Stomach smooth muscle (tissue), 2 donors: ENCODE results near the gene ARRB2.
"Not testable (repeated sequence)": the region's sequence is repeated elsewhere in the genome, so short reads cannot be mapped to it uniquely, and the experiment has no call there.

Experiments used
- H3K27ac ChIP-seq: one replicate; pipeline ENCODE4 v1.7.0; 2013; ENCODE audit warnings: mild to moderate bottlenecking, low read length, inconsistent platforms
- H3K27me3 ChIP-seq, 2 donors: one replicate each; pipeline ENCODE4 v1.7.0; 2013; ENCODE audit warnings: low read length in 2 of 2; ENCODE audit not compliant: insufficient read depth in 2 of 2, control insufficient read depth in 1 of 2
- H3K36me3 ChIP-seq, 2 donors: one replicate each; pipeline ENCODE4 v1.7.0; 2013; ENCODE audit warnings: low read length in 2 of 2; ENCODE audit not compliant: control insufficient read depth in 2 of 2, insufficient read depth in 2 of 2
- H3K4me1 ChIP-seq: one replicate; pipeline ENCODE4 v1.7.0; 2013; ENCODE audit warnings: low read length; ENCODE audit not compliant: control insufficient read depth, insufficient read depth
- H3K4me3 ChIP-seq, 2 donors: one replicate each; pipeline ENCODE4 v1.7.0; 2013; ENCODE audit warnings: low read length in 2 of 2
- H3K9ac ChIP-seq, 2 donors: one replicate each; pipeline ENCODE4 v1.7.0; 2013; ENCODE audit warnings: low read length in 2 of 2, mild to moderate bottlenecking in 1 of 2
- H3K9me3 ChIP-seq, 2 donors: one replicate each; pipeline ENCODE4 v1.7.0; 2013; ENCODE audit warnings: low read length in 2 of 2; ENCODE audit not compliant: control insufficient read depth in 2 of 2
- donor health status: healthy.
- donor health status: Pancreatic carcinoma.

ARRB2 gene

DNA sequence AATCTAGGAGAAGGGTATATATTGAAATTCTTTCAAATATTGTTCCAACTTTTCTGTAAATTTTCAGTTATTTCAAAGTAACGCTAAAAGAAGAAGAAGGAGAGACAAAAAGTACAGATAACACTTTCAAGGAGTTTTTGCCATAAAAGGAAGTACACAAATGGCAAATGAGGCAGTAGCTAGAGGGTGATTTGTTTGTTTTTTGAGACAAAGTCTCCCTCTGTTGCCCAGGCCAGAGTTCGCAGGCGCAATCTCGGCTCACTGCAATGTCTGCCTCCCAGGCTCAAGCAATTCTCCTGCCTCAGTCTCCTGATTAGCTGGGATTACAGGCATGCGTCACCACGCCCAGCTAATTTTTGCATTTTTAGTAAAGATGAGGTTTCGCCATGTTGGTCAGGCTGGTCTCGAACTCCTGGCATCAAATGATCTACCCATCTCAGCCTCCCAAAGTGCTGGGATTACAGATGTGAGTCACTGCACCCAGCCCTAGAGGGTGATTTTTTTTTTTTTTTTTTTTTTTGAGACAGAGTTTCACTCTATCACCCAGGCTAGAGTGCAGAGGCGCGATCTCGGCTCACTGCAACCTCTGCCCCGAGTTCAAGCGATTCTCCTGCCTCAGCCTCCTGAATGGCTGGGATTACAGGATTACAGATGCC is 10.9 kb upstream of the ARRB2 start:
- H3K4me3 ChIP-seq, result not testable (repeated sequence)

GRCh38 chr17:4701116-4701515 is 9.3 kb upstream of the ARRB2 start:
- Histone ChIP-seq H3K36me3 (no peaks in the 10 kb centered on the region), H3K4me1 (peaks cover 10% of the 10 kb centered on the region), H3K27ac (no peak overlapping the region)

More for the DNA sequence above, 10.9 kb upstream of the ARRB2 start:
- H3K27me3 ChIP-seq, H3K36me3 ChIP-seq, H3K9me3 ChIP-seq, H3K9ac ChIP-seq, H3K27ac ChIP-seq: not testable (repeated sequence)
- H3K4me1 ChIP-seq, result peaks cover 10% of the 10 kb centered on the region

GRCh38 chr17:4703330-4703691 is 7.1 kb upstream of the ARRB2 start:
- Histone ChIP-seq H3K9ac (peak overlapping the region; percentile 83 to 93), H3K36me3 (no peaks in the 10 kb centered on the region), H3K4me1 (peaks cover 10% of the 10 kb centered on the region), H3K9me3 (no peaks in the 10 kb centered on the region), H3K27ac (peak overlapping the region; percentile 70), H3K27me3 (no peaks in the 10 kb centered on the region), H3K4me3 (peak overlapping the region; percentile 94 to 97)

More at GRCh38 chr17:4701116-4701515, 9.3 kb upstream of the ARRB2 start:
- Histone ChIP-seq H3K27me3 (no peaks in the 10 kb centered on the region), H3K9me3 (no peaks in the 10 kb centered on the region), H3K9ac (no peak overlapping the region), H3K4me3 (no peak overlapping the region)

- H3K4me3 ChIP-seq, result peak overlapping the region; percentile 94 to 97
- peaks cover 11% of the 10 kb centered on the region for H3K4me1 ChIP-seq
- not testable (repeated sequence) for H3K36me3 ChIP-seq, H3K9me3 ChIP-seq, H3K27me3 ChIP-seq
- peak overlapping the region; percentile 70 for H3K27ac ChIP-seq
- peak overlapping the region in 1 of 2 donors; percentile 93 for H3K9ac ChIP-seq
Observed at GRCh38 chr17:4704574-4704907, 5.9 kb upstream of the ARRB2 start.

- Histone ChIP-seq H3K4me1 (peaks cover 15% of the 10 kb centered on the region), H3K9ac (no peak overlapping the region), H3K27me3 (no peaks in the 10 kb centered on the region), H3K27ac (no peak overlapping the region), H3K9me3 (no peaks in the 10 kb centered on the region), H3K4me3 (no peak overlapping the region), H3K36me3 (no peaks in the 10 kb centered on the region)
Observed at GRCh38 chr17:4704991-4705390, 5.4 kb upstream of the ARRB2 start.

GRCh38 chr17:4706121-4706520 is 4.3 kb upstream of the ARRB2 start:
- Histone ChIP-seq H3K4me1 (peaks cover 20% of the 10 kb centered on the region), H3K36me3 (no peaks in the 10 kb centered on the region), H3K27ac (no peak overlapping the region), H3K4me3 (no peak overlapping the region), H3K9ac (no peak overlapping the region), H3K9me3 (no peaks in the 10 kb centered on the region), H3K27me3 (no peaks in the 10 kb centered on the region)

DNA sequence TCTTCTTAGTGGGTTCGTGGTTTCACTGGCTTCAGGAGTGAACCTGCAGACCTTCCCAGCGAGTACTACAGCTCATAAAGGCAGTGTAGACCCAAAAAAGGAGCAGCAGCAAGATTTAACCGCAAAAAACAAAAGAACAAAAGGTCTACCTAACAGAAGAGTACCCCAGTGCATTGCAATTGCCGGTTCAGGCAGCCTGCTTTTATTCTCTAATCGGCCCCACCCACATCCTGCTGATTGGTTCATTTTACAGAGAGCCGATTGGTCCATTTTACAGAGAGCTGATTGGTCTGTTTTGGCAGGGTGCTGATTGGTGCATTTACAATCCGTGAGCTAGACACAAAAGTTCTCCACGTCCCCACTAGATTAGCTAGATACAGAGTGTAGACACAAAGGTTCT is 2.0 kb upstream of the ARRB2 start:
- Histone ChIP-seq H3K27me3 (no peaks in the 10 kb centered on the region), H3K4me3 (no peak overlapping the region), H3K36me3 (no peaks in the 10 kb centered on the region), H3K9ac (no peak overlapping the region), H3K27ac (no peak overlapping the region), H3K4me1 (peaks cover 28% of the 10 kb centered on the region), H3K9me3 (no peaks in the 10 kb centered on the region)

DNA sequence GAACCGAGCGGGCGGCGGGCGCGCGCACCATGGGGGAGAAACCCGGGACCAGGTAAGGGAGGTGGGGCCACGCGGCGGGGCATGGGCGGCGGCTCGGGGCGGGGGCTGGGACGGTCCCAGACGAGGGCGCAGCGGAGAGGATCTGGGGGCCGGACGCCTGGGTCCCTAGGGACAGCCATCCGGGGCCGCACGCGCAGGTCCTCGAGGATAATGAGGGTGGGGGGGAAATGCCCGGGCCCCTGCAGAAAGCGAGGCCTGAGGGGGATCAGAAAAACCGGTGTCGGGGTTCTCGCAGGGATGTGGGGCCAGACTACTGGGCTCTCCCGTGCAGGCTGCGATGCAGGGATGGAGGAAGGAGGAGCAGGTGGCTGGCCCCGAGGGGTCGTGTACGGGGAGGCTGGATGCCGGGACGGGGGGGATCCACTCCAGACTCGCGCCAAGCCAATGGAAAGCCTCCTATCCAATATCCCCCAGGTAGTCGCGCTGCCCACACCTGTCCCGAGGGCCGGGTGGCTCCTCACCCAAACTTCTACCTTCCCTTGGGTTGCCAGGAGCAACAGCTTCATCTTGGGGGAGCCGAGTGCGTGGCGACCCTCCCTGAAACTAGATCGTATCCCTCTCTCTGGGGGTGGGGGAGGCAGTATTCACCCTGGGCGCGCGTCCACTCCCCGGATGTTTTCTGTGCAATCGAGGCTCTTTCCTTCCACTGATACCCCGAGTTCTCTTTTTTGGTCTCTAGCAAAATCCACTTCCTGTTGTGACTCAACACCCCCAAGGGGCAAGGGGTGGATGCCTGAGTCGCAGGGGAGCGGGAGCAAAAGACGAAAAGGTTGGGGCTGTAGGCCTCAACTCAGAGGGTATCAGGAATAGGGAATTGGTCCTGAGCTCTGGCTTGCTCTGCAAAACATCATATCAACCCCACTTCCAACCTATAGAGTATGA is 532 bp downstream of the ARRB2 start:
- Histone ChIP-seq H3K36me3 (no peaks in the 10 kb centered on the region), H3K27ac (peak overlapping the region; percentile 37), H3K4me3 (peak overlapping the region; percentile 67 to 75), H3K27me3 (no peaks in the 10 kb centered on the region), H3K9ac (peak overlapping the region; percentile 69 to 72), H3K9me3 (no peaks in the 10 kb centered on the region), H3K4me1 (peaks cover 23% of the 10 kb centered on the region)

DNA sequence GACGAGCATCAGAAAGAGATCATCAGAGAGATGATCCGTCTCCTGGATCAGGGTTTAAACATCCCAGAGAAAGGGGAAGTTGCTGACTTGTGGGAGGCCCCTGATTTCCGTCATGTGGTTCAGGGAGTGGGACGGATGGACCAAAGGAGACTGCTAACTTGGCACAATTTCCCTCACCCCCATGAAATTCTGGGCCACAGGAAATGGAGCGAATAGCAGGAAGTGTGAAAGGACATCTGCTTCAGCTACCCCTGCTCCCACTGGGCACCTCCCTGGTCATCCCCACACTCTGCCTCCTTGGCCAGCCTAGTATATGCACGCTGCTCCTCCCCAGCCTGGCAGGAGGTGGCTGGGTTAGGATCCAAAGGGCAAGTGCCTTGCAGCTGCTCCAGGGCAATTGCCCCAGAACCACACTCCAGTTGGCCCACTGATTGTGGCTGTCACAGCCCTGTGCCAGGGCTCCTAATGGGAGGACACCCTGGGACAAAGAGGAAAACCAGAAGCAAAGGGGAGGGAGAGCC is 1.3 kb downstream of the ARRB2 start:
- Histone ChIP-seq H3K4me1 (peaks cover 23% of the 10 kb centered on the region), H3K9ac (peak overlapping the region in 1 of 2 donors; percentile 72), H3K4me3 (peak overlapping the region in 1 of 2 donors; percentile 75)

DNA sequence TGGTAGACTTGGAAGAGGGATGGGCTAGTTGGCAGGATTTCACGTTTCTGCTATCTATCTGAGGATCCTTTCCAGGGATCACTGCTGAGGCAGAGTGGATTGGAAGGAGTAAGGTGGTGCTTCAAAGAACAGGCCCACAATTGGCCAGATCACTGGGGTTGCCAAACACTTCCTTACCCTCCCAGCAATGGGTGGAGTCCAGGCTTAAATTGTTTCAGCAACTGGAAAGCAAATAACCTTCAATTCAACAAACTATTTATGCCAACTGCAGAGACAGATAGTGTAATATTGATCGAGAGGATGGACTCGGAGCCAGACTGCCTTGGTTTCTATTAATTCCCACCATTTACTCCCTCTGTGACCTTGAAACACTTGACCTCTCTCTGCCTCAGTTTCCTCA is 2.1 kb downstream of the ARRB2 start:
- Histone ChIP-seq H3K36me3 (peaks cover 0 to 5% of the 10 kb centered on the region in 2 donors), H3K4me3 (no peak overlapping the region), H3K4me1 (peaks cover 23% of the 10 kb centered on the region), H3K27ac (no peak overlapping the region), H3K27me3 (no peaks in the 10 kb centered on the region), H3K9me3 (no peaks in the 10 kb centered on the region), H3K9ac (no peak overlapping the region)

More for the DNA sequence above, 1.3 kb downstream of the ARRB2 start:
- H3K27ac ChIP-seq, result no peak overlapping the region
- H3K36me3 ChIP-seq, result no peaks in the 10 kb centered on the region
- H3K9me3 ChIP-seq, result no peaks in the 10 kb centered on the region
- H3K27me3 ChIP-seq, result no peaks in the 10 kb centered on the region
